Fibroblast of skin of left biceps (primary cell): ENCODE measurements around the gene EHMT1.
"Not testable (repeated sequence)": the region's sequence is repeated elsewhere in the genome, so short reads cannot be mapped to it uniquely, and the experiment has no call there.

Source experiments
- DNase-seq, 2 experiments: peaks; one replicate each; pipeline ENCODE4 v3.0.0-alpha.2; 2013; ENCODE audit warnings: low read depth in 2 of 2

Gene EHMT1

GRCh38 chr9:137761793-137762192 is 143.0 kb downstream of the EHMT1 start:
- DNase-seq, result no peak

- DNase-seq, result peak; percentile 20 to 21
These were observed 143.7 kb downstream of the EHMT1 start for GRCh38 chr9:137762414-137763061.

DNA sequence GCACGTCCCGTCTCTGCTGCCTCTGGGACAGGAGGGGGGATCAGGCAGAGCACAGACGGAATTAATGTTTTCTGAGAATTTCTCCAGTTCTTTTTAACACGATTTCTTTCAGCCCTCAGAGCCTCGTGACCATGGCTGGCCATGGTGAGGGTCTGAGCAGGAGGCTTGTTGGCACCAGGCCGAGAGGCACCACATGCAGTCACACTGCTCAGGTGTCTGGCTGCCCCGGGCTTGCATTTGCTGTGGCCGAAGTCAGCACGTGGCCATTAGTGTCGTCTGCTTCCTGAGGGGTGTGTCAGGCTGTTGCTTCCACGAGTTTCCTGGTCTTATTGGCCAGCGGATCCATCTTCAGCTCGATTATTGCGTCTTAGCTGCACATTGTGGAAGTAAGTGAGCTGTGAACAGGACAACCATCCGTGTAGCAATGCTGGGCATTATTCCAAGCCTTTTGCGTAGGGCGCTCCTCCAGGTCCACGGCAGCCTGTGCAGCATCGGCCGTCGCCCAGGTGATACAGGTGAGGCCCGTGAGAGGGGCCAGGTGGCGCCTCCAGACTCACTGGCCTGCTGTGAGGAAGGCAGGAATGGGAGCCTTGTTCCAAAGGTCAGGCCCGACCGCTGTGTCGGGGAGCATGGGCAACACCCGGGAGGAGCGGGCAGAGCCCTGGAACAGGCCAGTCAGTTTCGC is 144.6 kb downstream of the EHMT1 start:
- no peak for DNase-seq

- DNase-seq, result no peak
These were observed 145.4 kb downstream of the EHMT1 start for GRCh38 chr9:137764171-137764671.

- DNase-seq, result no peak
These were observed 146.2 kb downstream of the EHMT1 start for GRCh38 chr9:137764981-137765380.

DNA sequence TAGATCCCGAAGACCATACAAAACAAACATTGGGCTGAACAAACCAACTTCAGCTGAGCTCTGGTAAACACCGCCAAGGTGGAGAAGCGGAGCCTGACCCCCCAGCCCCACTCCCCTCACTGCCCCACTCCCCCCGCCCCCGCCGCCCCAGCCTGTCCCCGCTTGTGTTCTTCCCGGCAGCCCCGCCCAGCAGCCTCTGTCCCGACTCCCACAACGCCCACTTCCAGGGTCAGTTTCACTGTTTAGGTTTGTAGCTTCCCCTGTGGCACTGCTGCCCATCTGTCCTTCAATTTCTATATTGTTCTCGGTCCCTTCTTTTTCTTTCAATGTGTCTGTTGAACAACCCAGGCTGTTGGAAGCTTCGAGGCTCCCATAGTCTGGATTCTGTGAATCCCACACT is 146.7 kb downstream of the EHMT1 start:
- no peak for DNase-seq

DNA sequence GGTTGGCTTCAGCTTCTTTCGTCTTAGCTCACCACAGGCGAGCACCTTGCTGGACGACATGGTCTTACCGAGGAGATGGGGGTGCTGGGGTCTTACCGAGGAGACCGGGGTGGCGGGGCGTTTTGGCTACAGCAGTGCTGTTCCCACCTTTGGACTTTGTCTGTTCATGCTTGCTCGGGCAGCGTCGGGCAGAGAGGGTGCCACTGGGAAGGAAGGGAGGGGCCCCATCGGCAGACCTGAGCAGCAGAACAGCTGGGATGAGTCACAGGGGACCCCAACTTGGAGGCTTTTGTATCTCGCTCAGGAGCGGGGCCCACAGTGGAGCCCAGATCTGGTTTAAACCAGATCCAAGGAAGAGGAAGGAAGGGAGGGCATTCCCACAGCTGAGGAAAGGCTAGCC is 152.8 kb downstream of the EHMT1 start:
- no peak for DNase-seq

GRCh38 chr9:137772281-137772873 is 153.6 kb downstream of the EHMT1 start:
- no peak for DNase-seq

- DNase-seq, result no peak
These were observed 156.1 kb downstream of the EHMT1 start for GRCh38 chr9:137774775-137775386.

DNA sequence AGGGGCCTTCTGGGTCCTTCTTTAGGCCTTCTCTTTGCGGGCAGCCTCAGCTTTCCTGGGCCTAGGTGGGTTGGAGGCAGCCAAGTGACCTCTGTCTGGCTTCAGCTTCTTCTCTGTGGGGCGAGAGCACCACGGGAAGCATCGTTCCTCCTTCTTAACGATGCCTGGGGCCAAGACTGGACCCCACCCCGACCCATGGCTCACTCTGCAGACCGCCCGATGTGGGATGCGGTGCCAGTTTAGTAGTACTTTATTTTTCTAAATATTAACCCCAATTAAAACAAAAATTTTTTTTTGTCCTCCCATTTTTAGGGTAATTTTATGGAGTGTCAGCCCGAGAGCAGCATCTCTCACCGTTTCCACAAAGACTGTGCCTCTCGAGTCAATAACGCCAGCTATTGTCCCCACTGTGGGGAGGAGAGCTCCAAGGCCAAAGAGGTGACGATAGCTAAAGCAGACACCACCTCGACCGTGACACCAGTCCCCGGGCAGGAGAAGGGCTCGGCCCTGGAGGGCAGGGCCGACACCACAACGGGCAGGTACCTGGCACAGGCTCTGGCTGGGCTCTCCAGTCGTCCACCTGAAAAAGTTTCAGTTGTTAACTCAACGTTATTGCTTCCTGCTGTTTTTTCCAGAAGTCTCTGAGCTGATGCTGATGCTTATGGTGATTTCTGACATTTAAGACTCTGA is 157.6 kb downstream of the EHMT1 start:
- no peak for DNase-seq

DNA sequence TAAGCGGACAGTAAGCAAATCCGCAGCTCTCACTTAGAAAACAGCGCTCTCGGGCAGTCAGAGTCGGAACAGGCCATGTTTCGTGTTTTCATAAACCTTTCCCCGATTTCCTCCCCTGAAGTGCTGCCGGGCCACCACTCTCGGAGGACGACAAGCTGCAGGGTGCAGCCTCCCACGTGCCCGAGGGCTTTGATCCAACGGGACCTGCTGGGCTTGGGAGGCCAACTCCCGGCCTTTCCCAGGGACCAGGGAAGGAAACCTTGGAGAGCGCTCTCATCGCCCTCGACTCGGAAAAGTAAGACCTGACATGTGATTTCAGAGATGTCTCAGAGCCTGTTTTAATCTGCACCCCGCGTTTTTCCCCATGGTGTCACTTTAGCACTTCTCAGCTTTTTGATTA is 159.0 kb downstream of the EHMT1 start:
- no peak for DNase-seq

DNA sequence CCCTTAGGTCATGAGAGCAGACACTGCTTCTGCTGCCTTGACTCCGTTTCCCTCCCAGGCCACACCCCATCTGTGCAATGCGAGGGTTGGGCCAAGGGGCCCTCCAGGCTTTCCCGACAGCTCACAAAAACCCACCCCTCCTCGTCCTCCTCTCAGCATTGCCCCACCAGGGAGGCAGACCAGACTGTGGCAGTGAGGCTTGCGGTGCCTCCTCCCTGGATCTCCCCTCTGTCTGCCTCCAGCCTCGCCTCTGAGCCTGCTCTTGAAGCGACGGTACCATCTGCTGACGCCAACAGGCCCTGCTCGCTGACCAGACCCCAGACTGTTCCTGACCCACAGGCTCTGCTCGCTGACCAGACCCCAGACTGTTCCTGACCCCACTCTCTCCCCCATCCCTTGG is 159.5 kb downstream of the EHMT1 start:
- DNase-seq, result no peak

GRCh38 chr9:137778914-137779313 is 160.1 kb downstream of the EHMT1 start:
- no peak for DNase-seq

- DNase-seq, result not testable (repeated sequence)
These were observed 161.2 kb downstream of the EHMT1 start for GRCh38 chr9:137780031-137780430.

- DNase-seq, result no peak
These were observed 163.2 kb downstream of the EHMT1 start for GRCh38 chr9:137781906-137782585.

DNA sequence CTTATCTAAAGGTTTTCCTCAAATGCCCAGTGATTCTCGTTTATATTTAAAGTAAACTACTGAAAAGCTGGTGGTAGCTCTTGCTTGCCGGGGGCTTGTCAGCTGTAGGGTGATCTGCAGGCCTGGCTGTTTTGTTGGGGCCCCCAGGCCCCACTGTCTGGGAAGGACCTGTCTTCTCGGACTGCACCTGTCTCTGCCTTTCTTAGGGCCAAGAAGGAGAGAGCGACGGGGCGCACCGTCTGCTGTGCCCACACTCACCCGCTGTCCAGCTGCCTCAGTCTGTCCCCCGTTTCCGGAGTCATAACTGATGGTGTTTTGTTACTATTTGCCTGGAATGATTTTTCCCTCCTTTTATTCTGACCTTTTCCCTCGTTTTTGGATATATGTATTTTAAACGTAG is 164.7 kb downstream of the EHMT1 start:
- DNase-seq, result no peak

GRCh38 chr9:137784046-137784445 is 165.2 kb downstream of the EHMT1 start:
- no peak for DNase-seq

DNA sequence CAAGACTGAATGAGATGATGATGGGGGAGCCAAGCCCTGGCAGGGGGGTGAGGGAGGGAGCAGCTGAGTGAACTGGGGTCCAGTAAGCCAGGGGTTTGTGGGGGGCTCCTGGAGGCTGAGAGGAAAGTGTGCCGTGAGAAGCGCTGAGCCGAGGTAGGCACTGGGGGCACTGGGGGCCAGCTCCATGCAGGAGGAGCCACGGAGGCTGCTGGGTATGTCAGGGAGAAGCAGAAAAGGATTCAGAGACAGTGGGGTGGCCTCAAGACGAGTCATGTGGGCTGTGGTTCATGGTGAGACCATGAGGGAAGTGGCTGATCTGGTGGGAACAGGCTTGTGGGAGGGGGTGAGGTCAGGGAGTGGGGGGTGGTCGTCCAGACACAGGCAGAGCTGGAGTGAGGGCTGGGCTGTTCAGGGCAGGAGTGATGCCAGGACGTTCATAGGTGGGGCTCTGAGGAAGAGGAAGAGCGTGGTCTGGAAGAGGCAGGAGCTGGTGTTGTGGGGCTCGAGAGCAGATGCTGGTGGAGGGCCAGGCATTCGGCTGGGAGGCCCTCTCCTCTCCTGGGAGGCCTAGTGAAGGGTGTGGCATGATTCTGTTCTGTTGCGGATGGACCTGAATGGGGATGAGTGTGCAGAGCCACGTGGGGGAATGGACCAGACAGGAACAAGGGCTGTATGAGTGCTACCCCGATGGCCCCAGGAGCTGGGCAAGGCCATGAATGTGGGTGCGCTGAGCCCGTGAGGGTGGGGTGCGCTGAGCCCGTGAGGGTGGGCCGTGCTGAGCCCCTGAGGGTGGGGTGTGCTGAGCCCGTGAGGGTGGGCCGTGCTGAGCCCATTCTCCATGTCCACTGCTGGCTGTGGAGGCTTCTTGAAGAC is 166.1 kb downstream of the EHMT1 start:
- DNase-seq, result no peak

DNA sequence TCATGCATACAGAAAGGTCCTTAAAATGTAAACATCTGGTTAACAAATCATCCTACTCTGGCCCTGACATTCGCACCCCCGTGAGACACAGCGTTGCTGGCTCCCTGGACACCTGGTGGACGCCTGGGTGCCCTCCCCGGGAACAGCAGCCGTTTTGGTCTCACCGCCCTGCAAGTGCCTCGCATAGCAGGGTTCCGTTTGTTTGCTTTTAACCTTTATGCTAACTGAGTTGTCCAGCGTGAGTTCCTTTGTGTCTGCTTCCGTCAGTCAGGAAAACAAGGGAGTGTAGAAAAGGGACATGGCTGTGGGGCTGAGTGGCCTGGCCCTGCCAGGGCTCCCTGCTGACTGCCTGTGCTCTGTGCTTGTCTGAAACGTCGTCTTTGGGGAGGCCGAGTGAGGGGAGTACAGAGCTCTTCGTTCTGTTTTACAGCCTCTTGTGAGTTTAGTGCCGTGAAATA is 166.9 kb downstream of the EHMT1 start:
- no peak for DNase-seq

DNA sequence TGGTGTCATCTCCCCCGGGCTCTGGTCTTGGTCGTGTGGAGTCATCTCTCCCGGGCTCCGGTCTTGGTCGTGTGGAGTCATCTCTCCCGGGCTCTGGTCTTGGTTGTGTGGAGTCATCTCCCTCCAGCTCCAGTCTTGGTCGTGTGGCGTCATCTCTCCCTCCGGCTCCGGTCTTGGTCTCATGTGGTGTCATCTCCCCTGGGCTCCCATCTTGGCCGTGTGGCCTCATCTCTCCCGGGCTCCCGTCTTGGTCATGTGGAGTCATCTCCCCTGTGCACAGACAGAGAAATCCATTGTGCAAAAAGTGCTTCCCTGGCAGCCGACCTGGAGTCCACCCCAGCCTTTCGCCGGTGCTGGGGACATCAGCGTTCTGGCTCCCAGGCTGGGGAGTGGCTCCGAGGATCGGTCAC is 167.7 kb downstream of the EHMT1 start:
- no peak for DNase-seq
